CD4-positive, CD25-positive, alpha-beta regulatory T cell (primary cell): ENCODE measurements around the gene PDE4D. TPM values are rescaled to one million over a fixed set of nuclear protein-coding genes. Genes with fewer than 3 reads are reported as not detected.
"Not testable (repeated sequence)": the region's sequence is repeated elsewhere in the genome, so short reads cannot be mapped to it uniquely, and the experiment has no call there.

Source experiments
- ATAC-seq, 2 donors: fragments of 150-1000 bp; cut with Tn5 transposase; one replicate each; pipeline ENCODE4 v1.10.0; 2021; ENCODE audit warnings: low read depth in 2 of 2, moderate number of reproducible peaks in 2 of 2, moderate library complexity in 1 of 2
- DNase-seq, 3 donors: peaks; one replicate each; pipeline versions ENCODE4 v3.0.0 to v3.0.0-alpha.2; 2012 to 2022; ENCODE audit warnings: mixed read lengths in 1 of 3
- H3K27ac ChIP-seq: one replicate; pipeline ENCODE4 v1.7.0; 2013; ENCODE audit warnings: mild to moderate bottlenecking, low read length; ENCODE audit not compliant: insufficient read depth, poor library complexity, severe bottlenecking
- H3K27me3 ChIP-seq: one replicate; pipeline ENCODE4 v1.7.0; 2013; ENCODE audit warnings: low read length; ENCODE audit not compliant: control insufficient read depth, insufficient read depth
- H3K36me3 ChIP-seq: one replicate; pipeline ENCODE4 v1.7.0; 2013; ENCODE audit warnings: mild to moderate bottlenecking, low read length, moderate library complexity; ENCODE audit not compliant: control insufficient read depth, insufficient read depth
- H3K4me1 ChIP-seq: 2 replicates; pipeline ENCODE4 v1.7.0; 2013; ENCODE audit warnings: mild to moderate bottlenecking, low read length; ENCODE audit not compliant: insufficient read depth, control insufficient read depth, poor library complexity, severe bottlenecking
- H3K4me3 ChIP-seq: one replicate; pipeline ENCODE4 v1.7.0; 2013; ENCODE audit warnings: low read depth, mild to moderate bottlenecking, low read length, moderate library complexity
- H3K9me3 ChIP-seq, 2 experiments: 1 replicate in 1 of 2; 2 replicates in 1 of 2; pipeline ENCODE4 v1.7.0; 2013; ENCODE audit warnings: low read length in 2 of 2, mild to moderate bottlenecking in 1 of 2, moderate library complexity in 1 of 2; ENCODE audit not compliant: control insufficient read depth in 2 of 2
- H3K27ac Mint-ChIP-seq, 3 donors: one replicate each; pipeline ENCODE4 v1.8.0; 2020 to 2022; ENCODE audit warnings: mild to moderate bottlenecking in 3 of 3, mixed read lengths in 3 of 3, moderate library complexity in 2 of 3
- H3K27me3 Mint-ChIP-seq: one replicate; pipeline ENCODE4 v1.8.0; 2022; ENCODE audit warnings: mild to moderate bottlenecking, mixed read lengths
- H3K36me3 Mint-ChIP-seq: one replicate; pipeline ENCODE4 v1.8.0; 2020; ENCODE audit warnings: mixed read lengths
- H3K4me1 Mint-ChIP-seq, 4 donors: one replicate each; pipeline ENCODE4 v1.8.0; 2020 to 2022; ENCODE audit warnings: mixed read lengths in 4 of 4, mild to moderate bottlenecking in 1 of 4
- H3K4me3 Mint-ChIP-seq, 4 donors: one replicate each; pipeline ENCODE4 v1.8.0; 2020 to 2022; ENCODE audit warnings: mild to moderate bottlenecking in 4 of 4, mixed read lengths in 4 of 4, moderate library complexity in 3 of 4
- H3K9me3 Mint-ChIP-seq, 7 donors: one replicate each; pipeline ENCODE4 v1.8.0; 2020 to 2022; ENCODE audit warnings: mixed read lengths in 7 of 7, mild to moderate bottlenecking in 3 of 7, moderate library complexity in 2 of 7
- polyA plus RNA-seq, 4 donors: library from polyadenylated mRNA; unstranded; fragments of 300-500 nt; fragmentation: Illumina TruSeq; gene quantifications; one replicate each; pipeline ENCODE4 v1.2.3, GENCODE V29; 2021
- total RNA-seq: library from RNA; stranded (reverse); gene quantifications from one replicate; pipeline ENCODE4 v1.2.3, GENCODE V29; 2022

PDE4D gene
- total and polyA plus RNA-seq, 5 donors from 2014 or later: 2.1 to 39.9 (median 4.8) TPM

- not testable (repeated sequence) for H3K4me3 ChIP-seq
These were observed 498.6 kb downstream of the PDE4D start for GRCh38 chr5:59394956-59395355.

GRCh38 chr5:59393585-59394420 is 499.7 kb downstream of the PDE4D start:
- no peak overlapping the region for H3K4me3 Mint-ChIP-seq
- H3K9me3 Mint-ChIP-seq: no peaks in the 10 kb centered on the region
- ATAC-seq: no peak
- no peaks in the 10 kb centered on the region for H3K4me1 ChIP-seq
- H3K27ac ChIP-seq: no peak overlapping the region
- no peak overlapping the region for H3K4me3 ChIP-seq
- no peaks in the 10 kb centered on the region for H3K9me3 ChIP-seq
- no peaks in the 10 kb centered on the region for H3K36me3 ChIP-seq
- no peaks in the 10 kb centered on the region for H3K4me1 Mint-ChIP-seq
- H3K27me3 ChIP-seq: no peaks in the 10 kb centered on the region
- no peak for DNase-seq
- H3K27ac Mint-ChIP-seq: no peak overlapping the region
- peaks cover 4% of the 10 kb centered on the region for H3K27me3 Mint-ChIP-seq
- no peaks in the 10 kb centered on the region for H3K36me3 Mint-ChIP-seq

More at GRCh38 chr5:59394956-59395355, 498.6 kb downstream of the PDE4D start:
- H3K4me1 Mint-ChIP-seq, ATAC-seq, H3K36me3 ChIP-seq, H3K4me3 Mint-ChIP-seq, H3K27me3 Mint-ChIP-seq, H3K27me3 ChIP-seq, H3K27ac ChIP-seq, H3K9me3 Mint-ChIP-seq, H3K27ac Mint-ChIP-seq, H3K9me3 ChIP-seq, H3K36me3 Mint-ChIP-seq, DNase-seq, H3K4me1 ChIP-seq: not testable (repeated sequence)

GRCh38 chr5:59391576-59391975 is 501.9 kb downstream of the PDE4D start:
- ATAC-seq (no peak), DNase-seq (no peak)
- Histone ChIP-seq H3K27ac (no peak overlapping the region), H3K36me3 (no peaks in the 10 kb centered on the region), H3K4me1 (no peaks in the 10 kb centered on the region), H3K27me3 (no peaks in the 10 kb centered on the region), H3K9me3 (no peaks in the 10 kb centered on the region), H3K4me3 (no peak overlapping the region)
- H3K27ac Mint-ChIP-seq: peak overlapping the region in 1 of 3 donors; percentile 51
- no peaks in the 10 kb centered on the region for H3K9me3 Mint-ChIP-seq
- no peaks in the 10 kb centered on the region for H3K4me1 Mint-ChIP-seq
- no peaks in the 10 kb centered on the region for H3K36me3 Mint-ChIP-seq
- H3K4me3 Mint-ChIP-seq: no peak overlapping the region
- H3K27me3 Mint-ChIP-seq: peaks cover 4% of the 10 kb centered on the region

GRCh38 chr5:59390989-59391388 is 502.5 kb downstream of the PDE4D start:
- no peaks in the 10 kb centered on the region for H3K36me3 ChIP-seq
- Mint-ChIP-seq H3K4me3 (no peak overlapping the region), H3K36me3 (no peaks in the 10 kb centered on the region), H3K9me3 (no peaks in the 10 kb centered on the region), H3K27ac (no peak overlapping the region), H3K4me1 (no peaks in the 10 kb centered on the region), H3K27me3 (peaks cover 4% of the 10 kb centered on the region)
- H3K27ac ChIP-seq: no peak overlapping the region
- H3K4me3 ChIP-seq: no peak overlapping the region
- H3K27me3 ChIP-seq: no peaks in the 10 kb centered on the region
- H3K9me3 ChIP-seq: no peaks in the 10 kb centered on the region
- H3K4me1 ChIP-seq: no peaks in the 10 kb centered on the region
- DNase-seq (no peak), ATAC-seq (no peak)

GRCh38 chr5:59390074-59390659 is 503.4 kb downstream of the PDE4D start:
- Mint-ChIP-seq H3K27me3 (peaks cover 4% of the 10 kb centered on the region), H3K36me3 (no peaks in the 10 kb centered on the region), H3K4me3 (no peak overlapping the region), H3K4me1 (no peaks in the 10 kb centered on the region), H3K27ac (no peak overlapping the region), H3K9me3 (no peaks in the 10 kb centered on the region)
- ATAC-seq (no peak), DNase-seq (peak in 2 of 3 donors; percentile 6 to 24)
- H3K4me3 ChIP-seq: no peak overlapping the region
- no peaks in the 10 kb centered on the region for H3K36me3 ChIP-seq
- no peaks in the 10 kb centered on the region for H3K4me1 ChIP-seq
- H3K27me3 ChIP-seq: no peaks in the 10 kb centered on the region
- H3K9me3 ChIP-seq: no peaks in the 10 kb centered on the region
- no peak overlapping the region for H3K27ac ChIP-seq

GRCh38 chr5:59387127-59387526 is 506.4 kb downstream of the PDE4D start:
- no peaks in the 10 kb centered on the region for H3K36me3 Mint-ChIP-seq
- no peak overlapping the region for H3K27ac ChIP-seq
- DNase-seq: no peak

GRCh38 chr5:59385700-59386099 is 507.8 kb downstream of the PDE4D start:
- Mint-ChIP-seq H3K27ac (peak overlapping the region in 1 of 3 donors; percentile 28), H3K4me3 (no peak overlapping the region), H3K9me3 (peaks cover 0 to 2% (median 0%) of the 10 kb centered on the region in 7 donors), H3K4me1 (no peaks in the 10 kb centered on the region), H3K36me3 (no peaks in the 10 kb centered on the region), H3K27me3 (peaks cover 4% of the 10 kb centered on the region)
- Histone ChIP-seq H3K4me1 (no peaks in the 10 kb centered on the region), H3K36me3 (no peaks in the 10 kb centered on the region), H3K4me3 (no peak overlapping the region), H3K27me3 (no peaks in the 10 kb centered on the region), H3K9me3 (no peaks in the 10 kb centered on the region), H3K27ac (no peak overlapping the region)
- DNase-seq: no peak
- ATAC-seq: no peak

More at GRCh38 chr5:59387127-59387526, 506.4 kb downstream of the PDE4D start:
- Histone ChIP-seq H3K4me1 (no peaks in the 10 kb centered on the region), H3K27me3 (no peaks in the 10 kb centered on the region), H3K36me3 (no peaks in the 10 kb centered on the region), H3K4me3 (no peak overlapping the region), H3K9me3 (no peaks in the 10 kb centered on the region)
- ATAC-seq: no peak
- Mint-ChIP-seq H3K9me3 (peaks cover 0 to 2% (median 0%) of the 10 kb centered on the region in 7 donors), H3K27me3 (peaks cover 4% of the 10 kb centered on the region), H3K4me3 (no peak overlapping the region), H3K27ac (no peak overlapping the region), H3K4me1 (no peaks in the 10 kb centered on the region)
